Stimulated activated CD8-positive, alpha-beta memory T cell treated with anti-CD3 and anti-CD28 coated beads, Interleukin-7, amount 100 ng/mL, for 48 hours (primary cell): ENCODE data around the gene TOM1L2.
"Not testable (repeated sequence)": the region's sequence is repeated elsewhere in the genome, so short reads cannot be mapped to it uniquely, and the experiment has no call there.

Source experiments
- DNase-seq, 2 donors: peaks; one replicate each; pipeline ENCODE4 v3.0.0-alpha.2; 2020; ENCODE audit warnings: low read depth in 1 of 2; ENCODE audit errors: extremely low read depth in 1 of 2

TOM1L2 gene

GRCh38 chr17:17944743-17945142 is 27.5 kb downstream of the TOM1L2 start:
- no peak for DNase-seq

GRCh38 chr17:17944242-17944641 is 28.0 kb downstream of the TOM1L2 start:
- DNase-seq: no peak

GRCh38 chr17:17943281-17943984 is 28.8 kb downstream of the TOM1L2 start:
- no peak for DNase-seq

- no peak for DNase-seq
These were observed 29.4 kb downstream of the TOM1L2 start for GRCh38 chr17:17942846-17943245.

GRCh38 chr17:17941015-17941414 is 31.2 kb downstream of the TOM1L2 start:
- DNase-seq: no peak

- no peak for DNase-seq
These were observed 31.7 kb downstream of the TOM1L2 start for GRCh38 chr17:17940441-17940911.

GRCh38 chr17:17939941-17940340 is 32.3 kb downstream of the TOM1L2 start:
- DNase-seq: not testable (repeated sequence)

- DNase-seq: no peak
These were observed 33.7 kb downstream of the TOM1L2 start for GRCh38 chr17:17938388-17939107.

GRCh38 chr17:17937958-17938357 is 34.2 kb downstream of the TOM1L2 start:
- no peak for DNase-seq

GRCh38 chr17:17937201-17937853 is 34.9 kb downstream of the TOM1L2 start:
- no peak for DNase-seq

- no peak for DNase-seq
These were observed 36.6 kb downstream of the TOM1L2 start for GRCh38 chr17:17935321-17936271.

- no peak for DNase-seq
These were observed 37.4 kb downstream of the TOM1L2 start for GRCh38 chr17:17934806-17935205.

GRCh38 chr17:17934214-17934613 is 38.0 kb downstream of the TOM1L2 start:
- DNase-seq: no peak

- DNase-seq: no peak
These were observed 38.4 kb downstream of the TOM1L2 start for GRCh38 chr17:17933775-17934174.

GRCh38 chr17:17931159-17931558 is 41.0 kb downstream of the TOM1L2 start:
- no peak for DNase-seq

GRCh38 chr17:17930674-17931073 is 41.5 kb downstream of the TOM1L2 start:
- DNase-seq: no peak

- no peak for DNase-seq
These were observed 42.4 kb downstream of the TOM1L2 start for GRCh38 chr17:17929655-17930380.

- no peak for DNase-seq
These were observed 43.6 kb downstream of the TOM1L2 start for GRCh38 chr17:17928398-17929287.

- DNase-seq: no peak
These were observed 45.3 kb downstream of the TOM1L2 start for GRCh38 chr17:17926840-17927449.
